ENCODE results near the gene VPS52.
"Not testable (repeated sequence)": the region's sequence is repeated elsewhere in the genome, so short reads cannot be mapped to it uniquely, and the experiment has no call there.

The VPS52 gene

DNA sequence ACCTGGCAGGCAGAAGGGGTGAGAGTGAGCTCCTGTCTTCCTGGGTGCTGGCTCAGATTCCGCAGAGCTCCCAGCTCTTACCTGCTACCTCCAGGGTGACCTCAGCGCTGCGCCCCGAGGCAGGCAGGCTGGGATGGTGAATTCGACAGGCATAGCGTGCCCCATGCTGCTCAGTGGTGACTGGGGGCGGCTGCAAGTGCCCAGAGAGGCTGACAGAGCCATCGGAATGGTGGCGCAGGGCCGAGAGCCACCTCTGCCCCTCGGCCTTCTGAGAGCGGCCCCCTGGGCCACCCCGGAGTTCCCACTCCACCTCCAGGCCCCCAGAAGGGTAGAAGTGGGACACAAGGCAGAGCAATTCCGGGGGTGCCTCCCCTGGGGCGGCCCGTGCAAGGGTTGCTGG lies 32.5 kb upstream of the VPS52 start:
- in situ Hi-C loops (cut with MboI; ENCODE audit: low sequenced_read_pairs), result no loop called here

- in situ Hi-C loops (cut with MboI; ENCODE audit: low sequenced_read_pairs), result no loop called here
Measured at GRCh38 chr6:33301877-33302276, 30.2 kb upstream of the VPS52 start.

- in situ Hi-C loops (cut with MboI; ENCODE audit: low sequenced_read_pairs), result no loop called here
Measured at GRCh38 chr6:33299237-33299944, 27.7 kb upstream of the VPS52 start.

DNA sequence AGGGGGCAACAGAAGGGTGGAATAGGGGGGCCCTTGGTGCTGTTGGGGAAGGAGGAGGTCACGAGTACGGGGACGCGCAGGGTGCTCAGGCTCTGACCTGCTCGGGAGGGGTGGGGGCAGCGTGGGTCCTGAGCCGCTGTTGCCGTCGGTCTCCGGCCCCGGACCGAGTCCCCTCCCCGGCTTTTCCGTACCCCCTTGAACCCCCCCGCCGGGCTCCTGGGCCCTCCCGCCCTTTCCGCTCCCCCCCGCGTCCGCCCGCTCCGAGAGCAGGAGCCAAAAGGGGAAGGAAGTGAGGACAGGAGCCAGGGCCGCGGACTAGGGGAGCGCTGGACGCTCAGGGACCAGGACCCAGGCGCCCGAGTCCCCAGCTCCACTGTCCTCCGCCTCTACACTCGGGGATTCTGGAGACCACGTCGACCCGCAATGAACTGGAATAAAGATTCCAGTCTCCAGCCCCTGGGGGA lies 27.1 kb upstream of the VPS52 start, which contains the start of gene RGL2:
Gene RGL2 (minus strand): TSS at position 170 of the 464 bp plus-strand sequence. CDS start 332 bp downstream, outside the sequence.
- in situ Hi-C loops (cut with MboI; ENCODE audit: low sequenced_read_pairs), result no loop called here

GRCh38 chr6:33297956-33298772 lies 26.5 kb upstream of the VPS52 start:
- in situ Hi-C loops (cut with MboI; ENCODE audit: low sequenced_read_pairs), result no loop called here

DNA sequence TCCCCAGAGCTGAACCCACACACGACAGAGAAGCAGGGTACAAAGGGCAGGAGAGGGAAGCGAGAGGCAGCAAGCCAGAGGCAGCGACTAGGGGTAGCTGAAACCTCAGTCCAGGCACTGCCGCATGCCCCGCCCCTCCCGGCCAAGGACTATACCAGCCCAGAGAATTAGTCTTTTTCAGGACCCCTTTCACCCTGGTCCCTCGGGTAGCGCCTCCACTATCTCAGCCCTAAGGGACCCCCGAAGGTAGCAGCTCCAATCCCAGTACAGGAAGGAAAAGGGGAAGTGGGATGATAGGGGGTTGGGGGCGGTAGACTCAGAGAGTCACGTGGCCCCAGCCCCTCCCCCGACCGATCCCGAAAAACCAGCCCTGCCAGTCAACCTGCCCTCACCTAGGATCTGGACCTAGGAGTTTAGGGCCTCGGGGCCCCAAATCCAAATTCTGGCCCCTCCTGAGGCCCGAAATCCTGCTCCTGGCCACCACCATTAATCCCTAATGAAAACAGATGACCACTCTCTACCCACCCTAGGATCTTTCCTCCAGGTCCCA lies 25.8 kb upstream of the VPS52 start:
- in situ Hi-C loops (cut with MboI; ENCODE audit: low sequenced_read_pairs), result no loop called here

- in situ Hi-C loops (cut with MboI; ENCODE audit: low sequenced_read_pairs), result no loop called here
Measured at GRCh38 chr6:33296797-33297405, 25.2 kb upstream of the VPS52 start.

DNA sequence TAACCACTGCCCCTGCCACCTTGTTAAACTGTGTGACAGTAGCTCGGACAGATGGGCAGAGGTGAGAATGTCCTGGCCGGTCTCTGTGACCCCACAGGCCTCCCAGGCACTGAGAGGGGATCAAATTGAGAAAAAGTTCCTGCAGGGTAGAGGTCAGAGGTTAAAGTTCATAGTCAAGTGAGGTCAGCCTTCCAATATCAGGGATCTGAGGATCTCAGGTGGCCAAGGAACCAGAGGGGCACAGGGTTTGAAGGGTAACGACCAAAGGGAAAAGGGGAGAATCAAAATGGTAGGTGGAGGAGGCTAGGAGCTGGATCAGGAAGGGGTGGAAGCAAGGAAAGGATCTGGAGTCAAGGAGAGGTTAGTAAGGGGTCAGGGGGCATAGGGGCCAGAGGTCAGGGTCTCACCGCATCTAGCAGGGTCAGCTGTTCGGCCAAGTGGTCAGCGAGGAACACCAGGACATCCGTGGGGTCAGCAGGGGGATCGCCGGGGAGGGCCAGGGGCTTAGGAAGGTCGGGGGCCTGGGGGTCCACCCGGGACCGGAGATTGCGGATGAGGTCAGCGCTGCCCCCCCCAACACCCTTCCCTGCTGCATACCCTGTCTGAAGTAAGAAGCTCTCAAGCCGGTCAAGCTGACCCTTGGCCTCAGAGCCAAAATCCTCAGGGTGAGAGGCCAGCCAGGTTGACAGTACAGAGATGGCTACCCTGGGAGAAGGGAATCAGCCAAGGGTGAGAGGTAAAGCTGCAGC lies 24.1 kb upstream of the VPS52 start:
- in situ Hi-C loops (cut with MboI; ENCODE audit: low sequenced_read_pairs), result no loop called here

DNA sequence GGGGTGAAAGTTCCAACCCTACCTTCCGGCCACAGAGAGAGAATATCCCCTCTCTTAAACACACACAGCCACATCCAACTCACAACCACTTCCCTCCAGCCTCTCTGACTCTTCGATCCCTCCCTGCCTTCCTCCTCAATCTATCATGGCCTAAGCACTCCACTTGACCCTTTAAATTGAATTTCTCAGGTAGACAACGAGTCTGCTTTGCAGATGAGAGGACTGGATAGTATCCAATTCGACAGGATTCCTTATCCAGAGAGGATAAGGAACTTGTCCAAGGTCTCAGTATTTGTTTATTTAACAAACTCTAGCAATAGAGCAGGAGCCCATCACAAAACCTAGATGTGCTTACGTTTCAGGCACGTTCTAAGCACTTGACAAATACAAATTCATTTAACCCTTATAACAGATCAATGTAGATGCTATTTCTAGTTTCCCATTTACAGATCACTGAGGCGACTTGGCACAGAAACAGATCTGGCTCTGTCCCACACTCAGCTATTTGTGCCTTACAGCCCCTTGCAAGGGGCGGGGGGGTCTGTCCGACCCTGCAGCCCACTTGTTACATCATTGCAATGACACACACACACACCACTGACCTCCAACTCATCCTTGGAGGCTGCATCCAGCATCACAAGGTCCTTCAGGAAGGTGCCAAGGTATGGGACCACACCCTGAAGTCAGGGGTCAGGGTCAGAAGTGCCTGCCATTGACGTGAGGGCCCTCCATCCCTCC lies 22.6 kb upstream of the VPS52 start:
- in situ Hi-C loops (cut with MboI; ENCODE audit: low sequenced_read_pairs), result no loop called here

DNA sequence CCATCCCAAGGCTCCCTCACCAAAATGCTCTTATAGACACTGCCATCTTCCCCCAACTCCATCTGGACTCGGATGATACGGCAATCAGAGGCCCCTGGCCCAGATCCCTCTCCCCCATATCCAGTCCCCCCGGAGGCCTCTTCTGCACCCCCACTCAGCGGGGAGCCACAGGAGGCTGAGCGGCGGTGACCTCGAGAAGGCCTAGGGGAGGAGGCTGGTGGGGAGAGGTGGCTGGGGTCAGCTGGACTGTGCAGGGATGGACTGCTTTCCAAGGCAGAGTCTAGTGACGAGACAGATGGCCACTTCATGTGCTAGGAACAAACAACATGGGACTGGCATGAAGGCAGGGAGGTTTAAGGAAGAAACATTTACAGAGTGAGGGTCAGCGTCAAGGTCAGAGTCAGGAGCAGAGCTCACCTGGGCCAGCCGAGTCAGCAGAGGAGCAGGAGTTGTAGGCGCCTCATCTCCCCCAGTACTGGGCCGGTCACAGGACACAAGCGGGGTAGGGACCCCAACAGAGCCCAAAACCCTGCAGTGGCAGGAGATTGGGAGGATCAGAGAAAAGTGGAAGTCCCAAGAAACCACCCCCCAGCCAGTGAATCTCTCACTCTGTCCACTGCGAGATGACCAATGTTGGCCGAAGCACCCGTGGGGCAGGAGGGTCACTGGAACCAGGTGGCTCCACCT lies 21.5 kb upstream of the VPS52 start:
- in situ Hi-C loops (cut with MboI; ENCODE audit: low sequenced_read_pairs), result no loop called here

DNA sequence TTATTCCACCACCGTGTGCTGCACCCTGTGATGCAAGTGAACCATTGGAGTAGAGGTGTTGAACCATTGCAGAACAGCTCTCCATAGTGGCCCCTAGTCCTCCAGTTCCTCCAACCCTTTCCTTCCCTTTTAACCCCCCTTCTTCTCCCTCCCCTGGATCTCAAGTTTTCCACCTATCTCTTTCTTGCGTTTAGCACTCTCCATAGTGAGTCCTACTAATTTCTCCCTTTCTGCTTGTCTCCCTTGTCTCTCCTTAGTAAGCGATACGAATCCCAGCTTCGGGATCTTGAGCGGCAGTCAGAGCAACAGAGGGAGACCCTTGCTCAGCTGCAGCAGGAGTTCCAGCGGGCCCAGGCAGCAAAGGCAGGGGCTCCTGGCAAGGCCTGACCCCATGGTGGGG lies 18.8 kb upstream of the VPS52 start:
- in situ Hi-C loops (cut with MboI; ENCODE audit: low sequenced_read_pairs), result no loop called here

DNA sequence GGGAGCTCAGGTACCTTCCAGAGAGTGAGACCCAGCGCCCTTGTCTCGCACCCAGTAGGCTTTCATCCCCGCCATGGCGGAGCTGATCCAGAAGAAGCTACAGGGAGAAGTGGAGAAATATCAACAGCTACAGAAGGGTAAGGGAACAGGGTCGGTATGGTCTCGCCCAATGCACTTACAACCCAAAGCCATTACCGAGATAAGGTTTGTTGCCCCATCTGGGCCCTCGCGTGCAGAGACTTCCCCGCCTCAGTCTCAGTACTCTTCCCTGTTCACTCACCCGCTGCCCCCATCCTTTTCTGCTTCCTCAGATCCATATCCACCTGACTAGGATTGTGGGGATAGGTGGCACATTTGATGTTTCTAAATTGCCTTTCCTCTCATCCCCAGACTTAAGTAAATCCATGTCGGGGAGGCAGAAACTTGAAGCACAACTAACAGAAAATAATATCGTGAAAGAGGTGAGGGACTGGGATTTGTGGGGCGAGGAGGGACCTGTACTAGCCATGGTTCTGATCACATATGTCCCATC lies 18.2 kb upstream of the VPS52 start:
- in situ Hi-C loops (cut with MboI; ENCODE audit: low sequenced_read_pairs), result no loop called here

- in situ Hi-C loops (cut with MboI; ENCODE audit: low sequenced_read_pairs), result no loop called here
Measured at GRCh38 chr6:33288921-33289783, 17.5 kb upstream of the VPS52 start, which contains the start of the genes PFDN6 and WDR46. PFDN6 (plus strand) TSS chr6:33289601; CDS start chr6:33289857, 256 bp downstream. WDR46 (minus strand) TSS chr6:33289239; CDS start chr6:33289170, 69 bp downstream.

DNA sequence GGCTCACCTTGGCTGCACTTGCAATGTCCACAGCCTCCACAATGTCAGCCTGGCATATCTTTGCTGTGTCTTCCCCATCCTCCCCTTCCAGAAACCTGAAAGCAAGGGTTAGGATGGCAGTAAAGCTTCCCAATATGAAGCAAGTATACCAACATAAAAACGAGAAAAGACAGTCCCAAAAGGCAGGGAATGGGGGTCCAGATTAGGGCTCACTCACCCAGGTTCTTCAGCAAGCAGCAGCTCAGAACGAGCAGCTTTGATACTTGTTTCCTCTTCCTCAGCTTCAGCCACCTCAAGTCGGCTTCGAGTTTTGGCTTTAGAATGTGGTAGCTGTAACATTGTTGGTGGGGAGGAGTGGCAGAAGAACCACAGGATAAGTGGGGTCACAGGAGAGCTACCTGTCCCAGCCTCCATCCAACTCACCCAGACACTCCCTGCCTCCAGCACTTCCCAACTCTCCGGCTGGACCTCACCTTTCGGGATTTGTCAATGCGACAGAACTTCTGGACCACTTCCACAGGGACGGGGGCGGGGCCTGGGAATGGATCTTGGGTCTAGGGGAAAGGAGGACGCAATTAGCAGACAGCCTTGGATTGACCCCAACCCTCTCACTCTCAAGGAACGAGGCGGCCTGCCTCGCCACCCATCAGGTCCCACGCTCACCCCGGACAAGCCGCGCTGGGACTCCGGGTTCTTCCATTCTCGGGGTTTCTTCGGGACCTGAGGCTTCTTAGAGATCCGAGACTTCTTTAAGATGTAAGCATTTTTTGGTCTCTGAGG lies 16.7 kb upstream of the VPS52 start:
- in situ Hi-C loops (cut with MboI; ENCODE audit: low sequenced_read_pairs), result no loop called here

DNA sequence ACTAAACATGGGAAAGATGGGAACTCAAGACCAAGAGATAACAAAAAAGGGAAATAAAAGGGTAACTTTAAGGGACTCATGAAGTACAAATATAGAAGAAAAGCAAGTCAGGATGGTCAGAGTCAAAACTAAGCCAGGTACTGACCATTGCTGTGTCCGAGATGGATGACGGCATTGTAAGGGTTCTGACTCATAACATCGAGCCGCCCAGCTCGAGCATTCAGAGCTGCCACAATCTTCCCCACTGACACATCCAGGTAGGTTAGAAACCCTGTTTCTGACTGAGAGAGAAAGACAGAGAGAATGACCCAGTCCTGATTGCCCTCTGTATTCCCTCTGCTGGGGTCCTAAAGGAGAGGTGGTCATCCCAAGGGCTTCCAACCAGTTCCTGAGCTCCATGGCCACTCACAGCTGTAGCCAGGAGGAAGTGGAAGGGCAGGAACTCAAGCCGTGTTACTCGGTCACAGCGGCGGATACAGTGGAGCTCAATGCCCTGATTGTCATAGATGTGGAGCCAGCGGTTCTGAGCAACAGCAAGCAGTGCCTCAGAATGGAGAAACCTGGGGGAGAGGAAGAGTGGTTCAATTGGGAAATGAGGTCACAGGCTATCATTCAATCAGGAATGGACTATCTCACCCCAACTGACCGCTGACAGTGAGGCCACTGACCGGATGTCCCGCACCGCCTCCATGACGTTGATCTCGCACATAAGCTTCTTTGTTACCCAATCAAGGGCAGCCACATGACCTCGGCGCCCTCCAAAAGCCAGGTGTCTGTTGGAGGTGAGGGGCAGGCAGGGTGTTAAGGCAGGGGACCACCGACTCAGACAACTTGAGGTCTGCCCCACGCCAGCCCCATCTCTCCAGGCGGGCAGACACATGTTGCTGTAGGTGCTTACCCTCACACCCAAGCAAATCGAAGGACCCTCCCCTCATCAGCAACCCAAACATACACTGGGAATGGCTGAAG lies 15.6 kb upstream of the VPS52 start:
- in situ Hi-C loops (cut with MboI; ENCODE audit: low sequenced_read_pairs), result no loop called here

DNA sequence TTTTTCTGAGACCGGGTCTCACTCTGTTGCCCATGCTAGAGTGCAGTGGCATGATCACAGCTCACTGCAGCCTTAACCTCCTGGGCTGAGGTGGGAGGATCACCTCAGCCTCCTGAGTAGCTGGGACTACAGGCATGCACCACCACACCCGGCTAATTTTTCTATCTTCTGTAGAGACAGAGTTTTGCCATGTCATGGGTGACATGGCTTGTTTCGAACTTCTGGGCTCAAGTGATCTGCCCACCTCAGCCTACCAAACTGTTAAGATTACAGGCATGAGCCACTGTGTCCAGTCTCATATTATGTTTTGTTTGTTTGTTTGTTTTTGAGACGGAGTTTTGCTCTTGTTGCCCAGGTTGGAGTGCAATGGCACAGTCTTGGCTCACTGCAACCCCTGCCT lies 13.5 kb upstream of the VPS52 start:
- in situ Hi-C loops (cut with MboI; ENCODE audit: low sequenced_read_pairs), result not testable (repeated sequence)
